Spleen (tissue), 7 donors: Measurements from ENCODE around the gene BEND7.

Experiments
- CTCF ChIP-seq, 11 experiments: fragments of 200-600 bp in 7 of 11; fragments of 450-650 bp in 4 of 11; sonication (generic) in 4 of 11; IDR thresholded peaks in 8 of 11; conservative IDR thresholded peaks in 3 of 11; 1 replicate in 7 of 11; 2 replicates in 4 of 11; pipeline versions ENCODE4 v1.4.0 to v1.8.0; 2016 to 2021; ENCODE audit warnings: antibody characterized with exemption in 11 of 11, inconsistent platforms in 4 of 11, mild to moderate bottlenecking in 1 of 11
- POLR2A ChIP-seq, 3 donors: fragments of 450-650 bp; IDR thresholded peaks; one replicate each; pipeline ENCODE4 v1.5.1; 2017; ENCODE audit warnings: antibody characterized with exemption in 3 of 3, mild to moderate bottlenecking in 1 of 3
- POLR2AphosphoS5 ChIP-seq, 3 donors: sonication (generic); formaldehyde crosslinking; IDR thresholded peaks; one replicate each; pipeline ENCODE4 v1.5.1; 2017; ENCODE audit warnings: antibody characterized with exemption in 3 of 3
- donor health status: DM: no; HTN: no; CAD: no; lungs with moderate emphysema.
- donor health status: DM: no; HTN: no; CAD: no.
- donor health status: DM: no; HTN: no; CAD: no.

- TF ChIP-seq CTCF (IDR thresholded peaks at IDR 0.05 in 8 of 11, conservative IDR thresholded peaks at IDR 0.05 in 3 of 11) (no peak), POLR2A (IDR thresholded peaks at IDR 0.05) (no peak), POLR2AphosphoS5 (IDR thresholded peaks at IDR 0.05) (no peak)
Observed at GRCh38 chr10:13449296-13449695, 79.5 kb downstream of the BEND7 start.
